Lower leg skin (tissue), 4 donors: ENCODE results near the gene RCAN3. TPM values are rescaled to one million over a fixed set of nuclear protein-coding genes. Genes with fewer than 3 reads are reported as not detected.
A peak's percentile ranks its signal among the peaks of the same experiment; 100 is the strongest.

Experiments
- DNase-seq, 2 donors: peaks; one replicate each; pipeline ENCODE4 v3.0.0-alpha.2; 2019; ENCODE audit warnings: low spot score in 2 of 2
- H3K4me3 ChIP-seq: fragments of 200-600 bp; sonication (generic); 2 replicates; pipeline ENCODE4 v1.5.1; 2017; ENCODE audit warnings: mild to moderate bottlenecking, low read depth; ENCODE audit not compliant: poor library complexity, severe bottlenecking
- CTCF ChIP-seq, 3 donors: fragments of 450-650 bp; IDR thresholded peaks; one replicate each; pipeline ENCODE4 v1.5.1; 2016; ENCODE audit warnings: antibody characterized with exemption in 3 of 3, mild to moderate bottlenecking in 3 of 3, moderate library complexity in 2 of 3
- POLR2A ChIP-seq, 2 donors: fragments of 450-650 bp; IDR thresholded peaks; one replicate each; pipeline ENCODE4 v1.6.1; 2016 to 2017; ENCODE audit warnings: antibody characterized with exemption in 2 of 2, mild to moderate bottlenecking in 1 of 2, moderate library complexity in 1 of 2
- WGBS, 2 donors: methylation state at CpG; one replicate each; pipeline ENCODE4 v1.1.5; 2018; 5-methylcytosine and 5-hydroxymethylcytosine counted together
- intact Hi-C: fragments of 100-400 bp; cut with DNase I; formaldehyde crosslinking; loops from one replicate; pipeline ENCODE4 v1.15.0; 2023; ENCODE audit warnings: low total_unique reads
- total RNA-seq, 4 donors: library from RNA; depleted of rRNA; stranded (reverse); fragments of >200 nt; gene quantifications; one replicate each; pipeline ENCODE4 v1.1.0, GENCODE V29; 2016

Gene RCAN3
- total RNA-seq, 4 donors from 2014 or later = 24.0 to 38.0 (median 29.4) TPM

DNA sequence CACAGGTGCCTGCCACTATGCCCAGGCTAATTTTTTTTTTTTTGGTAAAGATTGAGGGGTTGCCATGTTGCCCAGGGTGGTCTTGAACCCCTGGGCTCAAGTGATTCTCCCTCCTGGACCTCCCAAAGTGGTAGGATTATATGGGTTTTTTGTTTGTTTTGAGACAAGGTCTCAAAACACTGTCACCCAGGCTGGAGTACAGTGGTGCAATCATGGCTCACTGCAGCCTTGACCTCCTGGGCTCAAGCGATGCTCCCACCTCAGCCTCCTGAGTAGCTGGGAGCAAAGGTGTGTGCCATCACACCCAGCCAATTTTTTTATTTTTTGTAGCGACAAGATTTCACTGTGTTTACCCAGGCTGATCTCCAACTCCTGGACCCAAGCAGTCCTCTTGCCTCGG is 8.9 kb upstream of the RCAN3 start:
- TF ChIP-seq CTCF (IDR thresholded peaks at IDR 0.05) = no peak
- no peak for TF ChIP-seq POLR2A (IDR thresholded peaks at IDR 0.05)
- WGBS, 2 donors = 89 to 93% methylated on average over 3 of the region's 3 CpGs
- H3K4me3 ChIP-seq = no peak overlapping the region
- intact Hi-C loops = no loop called here
- DNase-seq = no peak

DNA sequence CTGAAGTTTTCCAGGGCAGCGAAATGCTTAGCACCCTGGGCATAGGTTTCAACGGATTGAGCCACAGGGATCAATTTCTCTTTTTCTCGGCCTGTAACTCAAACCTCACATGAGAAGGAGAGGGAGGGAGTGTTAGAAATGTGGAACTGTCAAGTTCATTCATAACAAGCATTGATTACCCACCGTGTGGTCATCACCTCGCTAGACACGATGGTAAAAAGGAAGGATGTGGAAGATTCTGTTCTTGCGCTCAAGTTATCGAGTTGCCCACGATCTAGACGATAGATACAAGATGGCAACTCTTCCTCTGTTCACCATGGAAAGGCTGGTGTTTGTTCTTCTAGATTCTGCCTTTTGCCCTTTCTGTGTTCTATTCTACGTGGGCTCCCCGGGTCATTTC is 4.0 kb upstream of the RCAN3 start:
- WGBS, 2 donors = 90 to 91% methylated on average over 12 of the region's 12 CpGs
- H3K4me3 ChIP-seq = no peak overlapping the region
- no peak for TF ChIP-seq CTCF (IDR thresholded peaks at IDR 0.05)
- no peak for TF ChIP-seq POLR2A (IDR thresholded peaks at IDR 0.05)
- intact Hi-C loops = no loop called here
- no peak for DNase-seq

DNA sequence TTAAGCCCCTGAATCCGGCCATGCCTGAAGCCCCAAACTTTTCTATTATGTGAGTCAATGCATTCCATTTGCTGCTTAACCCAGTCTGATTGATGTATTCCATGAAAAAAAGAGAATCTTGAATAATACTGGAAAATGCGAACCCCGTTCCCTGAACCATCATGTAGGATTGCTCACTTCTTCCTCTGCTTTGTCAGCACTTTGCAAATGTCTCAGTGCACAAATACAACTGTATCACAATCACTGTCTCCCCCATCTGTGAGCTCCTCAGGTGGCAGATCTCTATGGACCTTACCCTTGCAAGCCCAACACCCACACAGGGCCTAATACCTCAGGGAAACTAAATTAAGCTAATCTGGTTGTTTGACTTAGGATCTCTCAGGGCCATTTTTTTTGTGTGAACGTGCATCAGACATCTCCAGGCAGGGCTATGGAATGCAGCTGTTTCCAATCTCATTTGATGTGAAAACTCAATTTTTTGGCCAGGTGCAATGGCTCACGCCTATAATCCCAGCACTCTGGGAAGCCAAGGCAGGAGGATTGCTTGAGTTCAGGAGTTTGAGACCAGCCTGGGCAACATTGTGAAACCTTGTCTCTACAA is 2.1 kb upstream of the RCAN3 start:
- H3K4me3 ChIP-seq = no peak overlapping the region
- TF ChIP-seq POLR2A (IDR thresholded peaks at IDR 0.05) = no peak
- TF ChIP-seq CTCF (IDR thresholded peaks at IDR 0.05) = no peak
- intact Hi-C loops = no loop called here
- 75% methylated on average over 5 of the region's 5 CpGs for WGBS, 2 donors
- no peak for DNase-seq

- WGBS, 2 donors = 50 to 51% methylated on average over 16 of the region's 16 CpGs
- intact Hi-C loops = no loop called here
- peak; percentile 27 to 86 for DNase-seq
- peak overlapping the region; percentile 63 for H3K4me3 ChIP-seq
- no peak for TF ChIP-seq CTCF (IDR thresholded peaks at IDR 0.05)
- TF ChIP-seq POLR2A (IDR thresholded peaks at IDR 0.05) = no peak
Measured at GRCh38 chr1:24501371-24502064, 1.1 kb upstream of the RCAN3 start.

- intact Hi-C loops = no loop called here
- WGBS, 2 donors = 1% methylated on average over 31 to 39 of the region's 39 CpGs
- H3K4me3 ChIP-seq = peak overlapping the region; percentile 63
- no peak for TF ChIP-seq CTCF (IDR thresholded peaks at IDR 0.05)
- TF ChIP-seq POLR2A (IDR thresholded peaks at IDR 0.05) = no peak
- DNase-seq = peak; percentile 58 to 94
Measured at GRCh38 chr1:24502065-24502708, 449 bp upstream of the RCAN3 start.
